NCI-H1694 (cell line): ENCODE measurements around the gene MROH7.
A peak's percentile ranks its signal among the peaks of the same experiment; 100 is the strongest.

Source experiments
- DNase-seq: peaks from one replicate; lab custom pipeline; 2025; lab: John Stamatoyannopoulos, UW

The MROH7 gene

DNA sequence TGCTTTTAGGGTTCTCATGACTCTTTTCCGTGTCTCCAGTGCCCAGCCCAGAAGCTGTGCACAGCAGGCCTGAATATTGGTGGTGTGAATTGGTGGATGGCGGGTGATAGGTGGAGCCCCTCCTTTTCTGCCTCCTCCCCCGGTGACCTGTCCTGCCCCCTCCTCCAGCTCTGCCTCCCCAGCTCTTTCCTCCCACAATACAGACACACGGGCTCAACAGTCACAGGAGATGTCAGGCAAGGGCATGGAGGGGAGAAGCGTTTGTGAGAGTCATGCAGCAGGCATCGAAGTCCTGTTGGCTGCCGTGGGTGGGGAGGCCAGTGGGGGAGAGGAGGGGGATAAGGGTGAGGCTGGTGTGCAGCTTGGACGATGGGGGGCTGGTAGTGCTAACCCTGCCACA is 56.8 kb downstream of the MROH7 start:
- DNase-seq: no peak

DNA sequence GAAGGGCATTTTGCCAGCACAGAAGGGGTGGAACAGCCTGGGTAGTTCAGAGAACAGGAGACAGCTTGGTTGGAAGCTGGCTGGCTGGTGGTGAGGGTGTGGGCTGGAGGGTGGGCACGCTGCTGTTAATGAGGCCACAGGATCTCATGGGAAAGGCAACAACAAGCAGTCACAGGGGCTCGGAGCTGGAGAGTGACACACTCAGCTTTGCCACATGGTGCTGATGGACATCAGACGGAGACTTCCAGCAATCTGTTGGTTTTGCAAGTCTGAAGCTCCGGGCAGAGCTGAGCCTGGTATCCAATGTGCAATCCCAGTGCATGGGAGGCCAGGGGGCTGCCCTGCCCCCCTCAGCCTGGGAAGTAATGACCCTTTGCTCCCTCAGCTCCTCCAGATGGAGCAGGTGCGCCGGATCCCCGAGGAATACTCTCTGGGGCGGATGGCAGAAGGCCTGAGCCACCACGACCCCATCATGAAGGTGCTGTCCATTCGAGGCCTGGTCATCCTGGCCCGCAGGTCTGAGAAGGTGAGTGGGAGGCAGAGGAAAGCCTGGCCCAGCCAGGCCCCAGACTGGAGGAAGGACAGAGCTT is 58.4 kb downstream of the MROH7 start:
- DNase-seq: no peak

DNA sequence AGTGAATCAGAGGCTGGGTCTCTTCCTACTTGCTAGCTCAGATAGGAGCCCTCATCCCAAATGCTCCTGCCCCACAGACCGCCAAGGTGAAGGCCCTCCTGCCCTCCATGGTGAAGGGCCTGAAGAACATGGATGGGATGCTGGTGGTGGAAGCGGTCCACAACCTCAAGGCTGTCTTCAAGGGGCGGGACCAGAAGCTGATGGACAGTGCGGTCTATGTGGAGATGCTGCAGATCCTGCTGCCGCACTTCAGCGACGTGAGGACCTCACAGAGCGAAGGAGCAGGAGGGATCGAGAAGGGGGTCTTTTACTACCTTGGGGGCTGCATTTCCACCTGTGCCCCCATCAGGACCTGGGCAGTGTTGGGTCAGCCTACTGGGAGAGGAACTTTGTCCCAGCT is 59.5 kb downstream of the MROH7 start:
- no peak for DNase-seq

DNA sequence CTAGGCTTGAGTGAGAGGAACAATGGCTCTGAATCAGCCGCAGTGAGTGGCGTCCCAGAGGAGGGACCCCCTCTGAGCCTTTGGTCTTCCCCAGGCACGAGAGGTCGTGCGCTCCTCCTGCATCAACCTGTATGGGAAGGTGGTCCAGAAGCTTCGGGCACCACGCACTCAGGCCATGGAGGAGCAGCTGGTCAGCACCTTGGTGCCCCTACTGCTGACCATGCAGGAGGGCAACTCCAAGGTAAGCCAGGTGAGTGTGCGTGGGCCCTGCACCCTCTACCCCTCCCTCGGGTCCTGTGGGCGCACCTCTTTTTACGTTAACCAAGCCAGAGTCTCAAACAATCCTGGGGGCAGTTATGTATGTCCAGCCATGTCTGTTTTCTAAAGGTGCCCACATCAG is 60.4 kb downstream of the MROH7 start:
- no peak for DNase-seq

DNA sequence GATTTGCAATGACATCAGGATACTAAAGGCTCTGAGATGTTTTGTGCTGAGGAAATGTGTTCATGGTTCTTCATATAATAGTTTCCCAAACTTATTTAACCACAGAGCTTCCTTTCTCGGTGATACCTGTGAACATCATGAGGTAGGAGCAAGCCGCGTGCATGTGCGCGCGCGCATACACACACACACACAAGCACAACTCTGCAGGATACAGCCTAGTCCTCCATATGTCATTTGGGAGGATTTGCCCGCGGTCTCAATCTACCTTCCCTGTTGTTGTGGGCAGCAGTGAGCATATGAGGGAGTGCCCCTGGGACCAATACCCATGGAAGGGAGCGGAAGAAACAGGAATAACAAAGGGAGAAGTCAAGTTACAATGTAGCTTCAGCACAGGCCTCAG is 61.9 kb downstream of the MROH7 start:
- DNase-seq: no peak

DNA sequence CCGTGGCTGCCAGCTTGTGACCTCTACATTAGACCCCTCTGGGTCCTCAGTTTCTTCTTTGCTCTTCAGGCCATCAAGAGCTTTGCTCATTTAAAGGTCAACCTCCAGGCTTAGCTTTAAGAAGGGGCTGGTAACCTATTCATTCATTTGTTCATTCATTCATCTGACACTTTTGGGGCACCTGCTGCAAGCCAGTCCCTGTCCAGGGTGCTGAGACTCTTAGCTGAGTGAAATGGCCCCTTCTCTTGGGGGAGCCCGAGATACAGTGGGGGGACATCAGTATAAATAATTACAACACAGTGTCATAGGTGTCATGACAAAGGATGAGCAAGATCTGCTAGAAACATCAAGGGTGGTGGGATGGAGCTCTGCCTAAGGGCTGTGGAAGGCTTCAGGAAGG is 63.6 kb downstream of the MROH7 start:
- no peak for DNase-seq

DNA sequence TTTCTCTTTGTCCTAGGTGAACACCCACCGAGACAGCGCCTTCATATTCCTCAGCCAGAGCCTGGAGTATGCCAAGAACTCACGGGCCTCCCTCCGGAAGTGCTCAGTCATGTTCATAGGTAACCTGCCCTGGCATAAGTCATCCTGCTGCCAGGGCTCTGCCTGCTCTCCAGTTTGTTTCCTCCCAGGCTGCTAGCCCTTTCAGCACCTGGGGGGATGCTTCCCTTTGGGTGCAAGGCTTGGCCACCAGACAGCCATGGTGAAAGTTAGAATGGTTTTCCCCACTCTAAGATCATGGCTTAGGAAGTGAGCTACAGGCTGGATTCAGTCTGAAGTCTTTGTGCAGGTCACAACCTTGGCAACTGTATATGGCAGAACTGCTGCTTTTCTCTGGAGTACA is 64.8 kb downstream of the MROH7 start:
- no peak for DNase-seq

DNA sequence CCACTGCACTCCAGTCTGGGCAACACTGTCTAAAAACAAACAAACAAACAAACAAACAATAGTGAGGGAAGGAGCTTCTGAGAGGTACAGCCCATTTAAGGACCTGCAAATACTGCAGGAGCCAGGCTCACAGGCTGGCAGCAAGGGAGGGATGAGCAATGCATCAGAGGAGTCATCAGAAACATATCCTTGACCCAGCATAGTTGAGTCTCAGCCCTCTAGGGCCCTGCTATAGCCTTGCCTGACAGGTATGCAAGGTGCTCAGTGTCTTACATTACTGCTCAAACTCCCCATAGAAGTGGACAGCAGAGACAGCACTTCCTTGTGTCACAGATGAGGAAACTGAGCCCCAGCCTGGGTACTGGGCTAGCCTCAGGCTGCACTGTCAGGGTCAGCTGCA is 66.8 kb downstream of the MROH7 start:
- DNase-seq: no peak

DNA sequence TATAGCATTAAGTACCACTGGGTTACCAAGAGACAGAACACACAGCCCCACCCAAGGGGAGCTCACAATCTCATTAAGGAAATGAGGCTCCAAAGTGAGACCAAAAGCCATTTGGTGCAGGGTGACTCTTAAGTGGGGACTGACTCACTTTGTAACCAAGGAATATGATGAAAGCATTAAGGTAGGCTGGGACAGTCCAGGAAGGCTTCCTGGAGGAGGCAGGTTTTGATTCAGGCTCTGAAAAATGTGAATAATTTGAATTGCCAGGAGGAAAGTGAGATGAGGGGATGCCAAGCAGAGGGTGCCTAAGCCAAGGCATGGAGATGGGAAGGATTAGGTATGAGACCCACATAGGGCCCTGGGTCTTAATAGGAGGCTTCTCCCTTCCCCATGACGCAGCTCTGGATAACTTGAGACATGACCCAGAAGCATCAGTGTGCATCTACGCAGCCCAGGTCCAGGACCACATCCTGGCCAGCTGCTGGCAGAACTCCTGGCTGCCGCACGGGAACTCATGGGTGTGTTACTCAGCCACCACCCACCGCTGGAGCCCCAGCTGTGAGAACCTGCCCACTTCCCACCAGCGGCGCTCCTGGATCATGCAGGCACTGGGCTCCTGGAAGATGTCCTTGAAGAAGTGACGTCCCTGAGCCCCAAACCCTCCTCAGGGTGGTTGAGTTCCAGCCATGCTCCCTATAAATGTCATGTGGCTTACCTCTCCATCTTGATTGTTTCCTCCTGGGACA is 68.1 kb downstream of the MROH7 start:
- no peak for DNase-seq

DNA sequence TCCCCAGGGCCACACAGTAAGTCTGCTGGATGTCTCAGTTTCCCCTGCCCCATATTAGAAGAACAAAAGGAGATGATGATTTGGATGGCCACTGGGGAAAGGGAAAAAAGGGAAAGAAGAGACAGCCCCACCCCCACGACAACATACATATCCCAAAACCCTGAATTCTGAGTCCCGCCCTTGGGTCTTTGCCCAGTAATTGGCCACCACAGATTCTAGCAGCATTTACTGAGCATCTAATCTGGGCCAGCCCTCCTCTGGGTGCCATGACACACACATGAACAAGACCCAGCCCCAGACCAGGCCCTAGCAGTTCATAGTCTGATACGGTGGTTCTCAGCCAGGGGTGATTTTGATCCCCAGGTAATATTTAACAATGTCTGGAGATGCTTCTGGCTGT is 68.8 kb downstream of the MROH7 start:
- no peak for DNase-seq

DNA sequence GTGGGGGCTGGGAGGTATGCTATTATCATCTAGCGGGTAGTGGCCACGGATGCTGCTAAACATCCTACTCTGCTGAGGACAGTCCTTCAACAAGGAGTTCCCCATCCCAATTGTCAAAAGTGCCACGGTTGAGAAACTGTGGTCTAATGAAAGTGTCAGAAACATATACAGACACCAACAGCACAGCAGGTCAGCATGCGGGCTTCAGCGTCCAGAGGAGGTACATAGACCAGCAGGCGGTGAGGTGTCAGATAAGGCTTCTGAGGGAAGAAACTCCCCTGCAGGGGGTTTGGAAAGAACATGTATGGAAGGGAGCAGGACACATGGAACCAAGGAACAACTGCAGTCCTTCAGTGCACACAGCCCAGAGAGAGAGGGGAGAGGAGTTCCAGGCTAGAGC is 69.3 kb downstream of the MROH7 start:
- DNase-seq: no peak

DNA sequence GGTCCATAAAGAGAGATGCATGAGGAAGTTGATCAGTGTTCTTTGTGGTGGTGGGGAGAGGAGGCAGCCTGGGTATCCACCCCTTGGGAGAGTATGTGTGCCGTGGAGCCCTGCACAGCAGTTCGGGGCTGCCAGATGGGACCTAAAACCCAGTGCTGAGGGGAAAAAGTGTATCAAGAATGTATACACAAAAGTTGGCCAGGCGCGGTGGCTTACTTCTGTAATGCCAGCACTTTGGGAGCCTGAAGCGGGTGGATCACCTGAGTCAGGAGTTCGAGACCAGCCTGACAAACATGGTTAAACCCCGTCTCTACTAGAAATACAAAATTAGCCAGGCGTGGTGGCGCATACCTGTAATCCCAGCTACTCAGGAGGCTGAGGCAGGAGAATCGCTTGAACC is 70.0 kb downstream of the MROH7 start:
- no peak for DNase-seq

DNA sequence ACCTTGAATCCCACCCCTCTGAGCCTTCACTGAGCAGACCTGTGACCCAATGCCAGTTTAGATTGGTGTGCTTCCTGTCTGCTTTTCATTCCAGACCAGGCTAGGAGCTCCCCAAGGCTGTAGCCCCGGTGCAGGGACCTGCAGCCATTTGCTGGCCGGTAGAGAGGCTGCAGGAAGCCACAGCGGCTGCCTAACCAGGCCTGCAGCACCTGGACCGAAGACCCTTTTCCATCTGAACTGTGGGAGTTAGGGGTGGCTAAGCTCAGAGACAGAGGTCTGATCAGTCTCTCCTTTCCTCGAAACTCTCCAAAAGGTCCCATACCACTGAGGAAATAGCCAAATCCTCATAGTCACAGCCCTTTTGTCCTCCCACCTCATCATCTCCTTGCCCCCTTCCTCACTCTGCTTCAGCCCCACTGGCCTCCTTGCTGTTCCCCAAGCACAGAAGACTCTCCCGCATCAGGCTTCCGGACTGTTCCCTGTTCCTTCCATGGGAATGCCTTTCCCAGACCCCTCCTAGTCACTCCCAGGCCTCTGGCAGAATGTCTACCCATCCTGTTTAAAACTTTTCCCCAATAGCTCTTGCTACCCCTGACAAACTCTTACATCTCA is 73.4 kb downstream of the MROH7 start:
- no peak for DNase-seq

DNA sequence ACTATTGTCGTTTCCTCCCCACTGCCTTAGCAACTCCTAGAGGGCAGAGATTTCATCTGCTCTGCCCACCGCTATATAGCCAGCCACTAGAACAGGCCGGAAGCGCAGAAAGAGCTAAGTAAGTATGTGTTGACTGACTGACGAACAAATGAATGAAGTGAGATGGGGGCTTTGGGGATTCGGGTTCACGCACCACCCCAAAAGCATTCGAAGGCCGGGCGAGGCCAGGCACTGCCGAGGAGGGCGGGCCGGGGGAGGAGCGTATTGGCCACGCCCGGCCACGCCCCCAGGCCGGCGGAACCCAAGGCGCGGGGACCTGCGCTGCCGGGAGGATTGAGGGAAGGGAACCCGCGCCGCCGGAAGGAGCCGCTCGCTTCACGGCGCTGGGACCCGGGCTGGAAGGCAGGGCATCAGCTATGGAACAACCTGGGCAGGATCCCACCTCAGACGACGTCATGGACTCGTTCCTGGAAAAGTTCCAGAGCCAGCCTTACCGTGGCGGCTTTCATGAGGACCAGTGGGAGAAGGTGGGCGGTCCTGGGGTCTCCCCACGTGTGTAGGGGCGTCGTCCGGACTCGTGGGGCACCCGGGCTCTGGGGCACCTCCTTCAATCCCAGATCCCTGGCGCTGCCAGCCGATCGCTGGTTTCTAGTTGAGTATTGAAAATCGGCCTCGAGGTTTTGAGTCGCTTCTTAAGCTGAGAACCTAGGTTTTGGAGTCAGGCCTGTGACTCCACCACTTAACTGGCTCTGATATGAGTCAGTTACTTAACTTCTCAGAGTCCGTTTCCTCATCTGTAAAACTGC is 74.1 kb downstream of the MROH7 start, which contains the start of gene TTC4:
TTC4 (plus strand) TSS at position 369 of the 806 bp plus-strand sequence; CDS start at position 417, 48 bp downstream.
- DNase-seq: peak; percentile 83

DNA sequence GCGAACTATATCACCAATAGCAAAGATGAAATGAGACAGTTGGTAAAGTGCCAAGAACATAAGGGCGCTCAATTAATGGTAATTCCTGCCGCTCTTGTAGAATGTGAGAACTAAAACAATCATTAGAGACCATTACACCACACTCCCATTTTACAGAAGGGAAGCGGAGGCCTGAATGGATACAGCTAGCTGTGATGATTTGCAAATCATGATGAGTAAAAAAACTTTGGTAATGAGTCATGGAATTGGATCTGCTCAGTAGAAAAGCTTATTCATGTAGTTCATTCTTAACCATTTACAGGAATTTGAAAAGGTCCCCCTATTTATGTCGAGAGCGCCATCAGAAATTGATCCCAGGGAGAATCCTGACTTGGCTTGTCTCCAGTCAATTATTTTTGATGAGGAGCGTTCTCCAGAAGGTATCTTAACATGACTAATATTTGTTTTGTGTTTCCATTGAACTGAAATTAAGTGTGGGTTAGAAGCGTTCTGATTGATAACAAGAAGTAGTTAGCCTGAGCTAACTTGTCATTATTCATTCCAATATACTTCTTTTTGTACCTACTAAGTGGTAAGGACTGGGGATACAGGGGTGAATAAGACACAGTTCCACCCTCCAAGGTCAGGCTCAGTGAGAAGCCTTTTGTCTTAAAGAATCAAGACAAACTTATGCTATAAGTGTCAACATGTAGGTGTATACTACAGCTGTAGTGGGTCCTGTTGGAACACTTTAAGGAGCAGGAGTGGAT is 74.9 kb downstream of the MROH7 start:
- no peak for DNase-seq

DNA sequence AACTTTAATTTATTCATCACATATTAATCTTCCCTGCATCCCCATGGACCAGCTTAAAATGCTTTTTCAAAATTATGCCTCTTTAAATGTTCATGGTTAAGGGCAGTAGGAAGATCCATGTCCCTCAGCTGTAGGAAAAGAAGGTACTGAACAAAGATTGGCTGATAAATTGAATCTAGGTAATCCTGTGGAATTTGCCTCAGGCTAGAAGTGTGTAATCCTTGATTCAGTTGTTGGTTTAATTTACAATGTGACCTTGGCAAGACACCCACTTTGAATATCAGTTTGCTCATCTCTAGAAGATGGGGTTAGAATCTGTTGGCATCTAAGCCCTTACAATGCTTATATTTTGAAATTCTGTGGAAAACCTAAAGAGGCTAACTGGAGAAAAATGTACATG is 80.1 kb downstream of the MROH7 start:
- DNase-seq: no peak

DNA sequence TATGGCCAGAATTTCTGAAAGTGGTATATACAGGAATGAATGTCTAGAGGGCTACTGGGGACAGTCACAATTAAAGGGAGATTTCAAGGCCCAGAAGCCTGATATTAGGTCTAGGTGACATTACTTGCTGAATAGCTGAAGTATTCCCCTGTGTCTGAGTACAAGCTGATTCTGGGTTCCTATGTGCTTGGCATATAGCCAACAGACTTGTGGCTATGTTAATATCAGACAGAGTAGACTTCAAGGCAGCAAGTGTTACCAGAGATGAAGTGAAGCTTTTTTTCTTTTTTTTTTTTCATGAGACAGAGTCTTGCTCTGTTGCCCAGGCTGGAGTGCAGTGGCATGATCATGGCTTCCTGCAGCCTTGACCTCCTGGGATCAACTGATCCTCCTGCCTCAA is 82.4 kb downstream of the MROH7 start:
- no peak for DNase-seq

DNA sequence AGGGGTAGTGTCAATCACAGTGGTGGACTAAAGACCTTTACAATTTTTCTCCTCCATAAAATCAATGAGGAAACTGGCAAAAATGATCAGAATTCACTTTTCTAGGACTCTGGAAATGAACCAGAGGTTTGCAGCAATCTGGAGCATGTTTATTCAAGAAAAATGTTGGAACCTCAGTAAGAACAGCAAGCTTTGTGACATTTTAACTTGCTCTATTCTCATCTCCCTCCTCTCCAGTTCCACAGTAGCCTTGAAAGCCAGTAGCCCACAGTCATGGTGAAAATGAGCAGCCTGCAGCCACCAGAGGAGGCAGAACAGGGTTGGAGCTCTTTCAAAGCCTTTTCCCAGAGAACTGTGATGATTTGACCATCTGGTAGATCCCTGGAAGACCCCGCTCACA is 83.2 kb downstream of the MROH7 start:
- DNase-seq: no peak

DNA sequence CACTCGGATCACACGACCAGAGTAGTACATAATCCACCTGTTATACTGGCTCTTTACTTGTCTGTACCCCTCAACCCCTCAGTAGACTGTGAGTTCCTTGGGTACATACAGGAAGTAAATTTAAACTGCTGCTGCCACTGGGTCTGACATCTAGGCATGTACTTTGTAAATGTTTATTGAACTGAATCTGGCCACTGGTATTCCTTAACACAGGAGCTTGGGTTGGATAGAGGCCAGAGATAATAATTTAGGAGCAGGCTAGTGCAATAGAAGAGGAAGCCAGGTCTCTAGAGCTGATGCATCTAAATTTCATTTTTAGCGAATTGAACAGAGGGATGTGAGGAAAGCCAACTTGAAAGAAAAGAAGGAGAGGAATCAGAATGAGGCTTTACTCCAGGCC is 86.4 kb downstream of the MROH7 start:
- no peak for DNase-seq

DNA sequence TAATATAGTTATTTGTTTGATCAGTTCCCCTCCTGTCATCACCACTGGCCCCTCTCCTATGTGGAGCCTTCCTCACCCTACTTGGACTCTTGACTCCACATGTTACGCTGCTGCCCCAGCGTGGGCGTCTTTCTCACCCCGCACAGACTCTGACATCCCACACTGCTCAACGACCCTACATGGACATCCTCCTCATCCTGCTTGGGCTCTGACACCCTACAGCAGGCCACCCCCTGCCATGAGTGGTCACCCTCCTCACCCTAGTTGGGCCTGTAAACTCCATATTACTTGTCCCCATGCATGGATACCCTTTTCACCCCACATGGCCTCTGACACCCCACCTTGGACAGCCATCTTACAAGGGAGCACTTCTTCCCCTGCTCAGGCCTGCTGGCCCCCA is 95.1 kb downstream of the MROH7 start:
- DNase-seq: no peak

DNA sequence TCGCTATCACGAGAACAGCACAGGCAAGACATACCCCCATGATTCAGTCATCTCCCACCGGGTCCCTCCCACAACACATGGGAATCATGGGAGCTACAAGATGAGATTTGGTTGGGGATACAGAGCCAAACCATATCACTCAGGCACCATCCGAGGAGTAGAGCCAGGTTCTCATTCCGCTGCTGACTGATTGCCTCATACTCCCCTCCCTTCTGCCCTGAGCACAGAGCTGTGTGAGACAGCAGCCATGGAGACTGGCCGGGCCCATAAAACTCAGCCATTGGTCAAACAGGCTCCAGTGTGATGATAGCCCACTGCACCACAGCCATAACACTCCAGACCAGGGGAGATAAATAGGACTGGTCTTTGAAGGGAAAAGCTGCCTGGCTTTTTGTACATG is 96.7 kb downstream of the MROH7 start:
- no peak for DNase-seq

DNA sequence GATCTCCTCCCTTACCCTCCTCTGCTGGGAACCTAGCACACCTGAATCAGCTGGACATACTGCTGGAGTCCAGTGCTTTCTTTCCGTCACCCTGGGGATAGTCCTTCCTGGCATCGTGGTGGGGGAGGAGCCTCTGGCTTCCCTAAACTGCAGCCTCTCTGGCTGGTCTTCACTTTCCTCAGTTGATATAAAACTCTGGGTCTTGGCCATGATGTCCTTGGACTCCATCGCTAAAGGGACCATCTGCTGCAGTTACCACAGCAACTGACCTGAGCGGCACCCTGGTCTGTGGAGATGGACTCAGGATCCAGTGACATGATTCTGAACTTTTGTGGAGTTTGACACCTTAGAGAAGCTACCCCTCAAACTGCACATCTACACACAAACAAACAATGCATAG is 99.9 kb downstream of the MROH7 start:
- DNase-seq: no peak
